ENCODE measurements around the gene TMEM269.

The TMEM269 gene

DNA sequence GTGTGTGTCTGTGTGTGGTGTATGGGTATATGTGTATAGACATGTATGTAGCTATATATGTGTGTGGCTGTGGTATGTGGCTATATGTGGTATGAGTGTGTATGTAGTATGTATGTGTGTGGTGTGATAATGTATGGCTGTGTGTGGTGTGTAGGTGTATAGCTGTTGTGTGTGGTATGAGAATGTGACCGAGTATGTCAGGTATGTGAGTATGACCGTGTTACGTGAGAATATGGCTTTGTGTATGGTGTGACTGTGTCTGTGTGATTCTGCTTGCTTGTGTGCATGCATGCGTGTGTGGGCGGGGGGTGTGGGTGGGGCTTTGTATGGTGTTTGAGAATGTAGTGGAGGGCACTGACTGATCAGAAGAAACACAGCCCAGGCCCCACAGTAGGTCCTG, 65.2 kb downstream of the TMEM269 start:
- H3K27ac ChIP-seq = no peak overlapping the region
- no peaks in the 10 kb centered on the region for H3K27me3 ChIP-seq (replicated peaks)
- DNase-seq = no peak
- no peak overlapping the region for H3K4me3 ChIP-seq (ENCODE audit: low read depth, low read length)
- in situ Hi-C loops (cut with HindIII; ENCODE audit: low pct_ligation_motif_present, low sequenced_read_pairs) = no loop called here
- peaks cover 14% of the 10 kb centered on the region for H3K36me3 ChIP-seq (replicated peaks)
- TF ChIP-seq, protein P1, sequence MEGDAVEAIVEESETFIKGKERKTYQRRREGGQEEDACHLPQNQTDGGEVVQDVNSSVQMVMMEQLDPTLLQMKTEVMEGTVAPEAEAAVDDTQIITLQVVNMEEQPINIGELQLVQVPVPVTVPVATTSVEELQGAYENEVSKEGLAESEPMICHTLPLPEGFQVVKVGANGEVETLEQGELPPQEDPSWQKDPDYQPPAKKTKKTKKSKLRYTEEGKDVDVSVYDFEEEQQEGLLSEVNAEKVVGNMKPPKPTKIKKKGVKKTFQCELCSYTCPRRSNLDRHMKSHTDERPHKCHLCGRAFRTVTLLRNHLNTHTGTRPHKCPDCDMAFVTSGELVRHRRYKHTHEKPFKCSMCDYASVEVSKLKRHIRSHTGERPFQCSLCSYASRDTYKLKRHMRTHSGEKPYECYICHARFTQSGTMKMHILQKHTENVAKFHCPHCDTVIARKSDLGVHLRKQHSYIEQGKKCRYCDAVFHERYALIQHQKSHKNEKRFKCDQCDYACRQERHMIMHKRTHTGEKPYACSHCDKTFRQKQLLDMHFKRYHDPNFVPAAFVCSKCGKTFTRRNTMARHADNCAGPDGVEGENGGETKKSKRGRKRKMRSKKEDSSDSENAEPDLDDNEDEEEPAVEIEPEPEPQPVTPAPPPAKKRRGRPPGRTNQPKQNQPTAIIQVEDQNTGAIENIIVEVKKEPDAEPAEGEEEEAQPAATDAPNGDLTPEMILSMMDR (IDR thresholded peaks at IDR 0.05; ENCODE audit: low read depth, low read length, missing control alignments) = no peak

Measured in brain microvascular endothelial cell (primary cell).